ENCODE measurements around the gene EGFR.

The EGFR gene

DNA sequence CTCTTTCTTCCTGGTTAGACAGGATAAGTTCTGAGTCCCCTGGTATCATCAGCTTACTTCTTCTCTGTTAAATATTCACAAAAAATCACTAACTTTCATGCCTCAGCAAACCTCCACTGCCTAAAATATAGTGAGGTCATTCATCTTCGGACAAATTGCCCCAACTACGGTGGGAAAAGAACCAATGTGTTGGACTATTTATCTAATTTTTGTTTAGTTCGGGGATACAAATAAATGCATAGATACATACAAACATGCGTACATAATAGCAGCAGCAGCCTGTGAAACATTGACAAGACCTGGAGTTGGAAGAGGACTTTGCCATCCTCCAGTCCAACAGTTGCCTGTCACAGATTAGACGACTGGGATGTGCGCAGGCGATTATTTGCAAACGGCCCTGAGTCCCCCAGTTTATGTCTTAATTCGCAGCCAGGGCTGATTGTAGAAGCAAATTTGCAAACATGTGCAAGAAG is 51.5 kb downstream of the EGFR start:
- H3K9me3 Mint-ChIP-seq = no peaks in the 10 kb centered on the region
- no peak overlapping the region for H3K4me3 Mint-ChIP-seq
- H3K27me3 Mint-ChIP-seq = peaks cover 1% of the 10 kb centered on the region
- H3K4me1 Mint-ChIP-seq (ENCODE audit: low read depth) = no peaks in the 10 kb centered on the region
- H3K36me3 Mint-ChIP-seq (ENCODE audit: low read depth) = no peaks in the 10 kb centered on the region
- H3K27ac Mint-ChIP-seq = no peak overlapping the region
- intact Hi-C loops (cut with micrococcal nuclease) = no loop called here

DNA sequence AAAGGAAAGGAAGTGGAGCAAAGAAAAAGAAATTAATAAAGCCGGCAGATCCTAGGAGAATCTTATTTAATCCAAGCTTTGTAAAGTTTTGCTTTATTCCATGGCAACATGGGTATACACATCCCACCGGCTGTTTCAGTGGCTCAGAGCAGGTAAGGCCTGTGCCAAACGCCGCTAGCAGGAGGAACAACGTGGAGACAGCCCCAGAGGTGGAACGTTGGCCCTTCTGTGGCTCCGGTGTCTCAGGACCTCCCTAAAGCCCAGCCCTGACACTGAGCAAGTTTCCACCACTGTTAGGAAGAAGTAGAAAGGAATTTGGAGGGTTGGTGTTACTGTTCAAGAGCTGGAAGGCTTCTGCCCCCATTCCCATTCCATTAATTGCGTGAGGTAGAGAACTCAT is 52.0 kb downstream of the EGFR start:
- intact Hi-C loops (cut with micrococcal nuclease) = no loop called here
- no peaks in the 10 kb centered on the region for H3K4me1 Mint-ChIP-seq (ENCODE audit: low read depth)
- H3K36me3 Mint-ChIP-seq (ENCODE audit: low read depth) = no peaks in the 10 kb centered on the region
- peaks cover 1% of the 10 kb centered on the region for H3K27me3 Mint-ChIP-seq
- H3K27ac Mint-ChIP-seq = no peak overlapping the region
- H3K4me3 Mint-ChIP-seq = no peak overlapping the region
- no peaks in the 10 kb centered on the region for H3K9me3 Mint-ChIP-seq

DNA sequence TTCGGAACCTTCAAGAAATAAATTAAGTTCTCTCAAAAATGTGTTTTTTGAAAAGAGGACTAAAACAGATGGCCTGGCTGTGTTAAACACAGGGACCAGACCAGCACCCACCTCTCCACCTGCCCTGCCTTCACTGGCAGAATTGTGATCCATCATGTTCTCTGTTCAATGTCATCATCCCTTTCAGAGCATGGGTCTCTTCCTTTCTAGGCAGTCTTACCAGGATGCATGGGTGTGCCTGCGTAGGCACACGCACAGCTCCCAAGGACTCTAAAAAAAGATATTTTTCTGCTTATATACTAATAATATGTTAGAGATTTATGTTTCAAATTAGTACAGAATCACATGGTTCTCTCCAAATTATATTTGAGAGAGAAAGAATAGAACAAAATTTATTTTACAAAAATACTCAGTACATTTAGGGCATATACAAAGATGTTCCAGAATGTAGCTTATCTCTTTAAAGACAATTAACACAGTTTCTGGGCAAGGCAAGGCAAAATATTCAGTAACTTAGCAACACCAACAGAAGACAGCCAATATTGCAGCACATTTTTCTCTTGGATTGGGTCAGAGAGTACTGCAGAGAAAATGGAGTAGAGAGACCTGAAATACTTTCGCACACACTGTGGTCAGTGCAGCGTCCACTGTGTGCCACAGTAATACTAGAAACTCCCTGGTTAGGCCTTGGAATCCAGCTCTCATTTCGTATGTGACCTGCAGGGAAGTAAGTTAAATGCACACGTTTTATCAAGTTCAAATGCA is 52.8 kb downstream of the EGFR start:
- intact Hi-C loops (cut with micrococcal nuclease) = no loop called here

DNA sequence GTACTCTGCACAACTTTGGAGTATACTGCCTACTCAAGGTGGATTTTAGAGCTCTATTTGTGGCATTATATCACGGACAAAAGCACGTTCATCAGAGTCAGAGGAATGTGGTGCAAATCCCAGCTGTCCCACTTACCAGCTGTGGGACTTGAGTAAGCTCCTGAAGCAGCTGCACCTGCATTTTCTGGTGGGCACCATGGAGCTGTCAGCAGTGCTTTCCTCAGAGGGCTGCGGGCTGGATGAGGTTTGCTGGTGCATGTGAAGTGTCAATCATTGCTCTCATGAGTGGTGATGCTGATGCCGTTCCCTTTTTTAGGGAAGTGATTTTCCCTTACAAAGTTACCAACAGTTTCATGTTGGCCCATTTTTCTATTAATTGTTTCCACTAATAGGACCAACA is 53.4 kb downstream of the EGFR start:
- intact Hi-C loops (cut with micrococcal nuclease) = no loop called here
- no peaks in the 10 kb centered on the region for H3K9me3 Mint-ChIP-seq

More for the DNA sequence above, 52.8 kb downstream of the EGFR start:
- Mint-ChIP-seq H3K4me3 (no peak overlapping the region), H3K36me3 (ENCODE audit: low read depth) (no peaks in the 10 kb centered on the region), H3K9me3 (no peaks in the 10 kb centered on the region), H3K4me1 (ENCODE audit: low read depth) (no peaks in the 10 kb centered on the region), H3K27me3 (peaks cover 1% of the 10 kb centered on the region), H3K27ac (no peak overlapping the region)

DNA sequence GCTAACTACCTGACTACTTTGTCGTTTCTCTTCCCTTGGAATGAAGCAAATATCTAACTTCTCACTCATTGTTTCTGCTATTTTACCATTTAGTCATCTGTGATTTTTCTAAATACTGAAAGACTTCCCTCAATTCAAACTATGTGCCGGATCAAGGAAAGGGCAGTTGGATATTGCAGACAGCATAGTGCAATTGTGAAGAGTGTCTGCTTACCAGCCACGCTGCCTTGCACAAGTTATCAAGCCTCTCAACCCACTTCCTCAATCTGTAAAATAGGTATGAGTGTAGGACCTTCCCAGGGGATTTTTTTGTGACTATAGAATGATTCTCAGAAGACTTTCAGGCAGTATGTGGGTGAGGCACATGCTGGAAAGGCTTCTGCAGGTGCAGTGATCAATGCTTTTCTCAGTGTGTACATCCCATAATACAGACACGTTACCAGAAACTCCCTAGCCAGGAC is 54.3 kb downstream of the EGFR start:
- Mint-ChIP-seq H3K36me3 (ENCODE audit: low read depth) (no peaks in the 10 kb centered on the region), H3K4me3 (no peak overlapping the region), H3K27ac (no peak overlapping the region), H3K9me3 (no peaks in the 10 kb centered on the region), H3K27me3 (peaks cover 1% of the 10 kb centered on the region), H3K4me1 (ENCODE audit: low read depth) (no peaks in the 10 kb centered on the region)
- intact Hi-C loops (cut with micrococcal nuclease) = no loop called here

More for the DNA sequence above, 53.4 kb downstream of the EGFR start:
- Mint-ChIP-seq H3K27ac (no peak overlapping the region), H3K27me3 (peaks cover 1% of the 10 kb centered on the region), H3K4me3 (no peak overlapping the region), H3K4me1 (ENCODE audit: low read depth) (no peaks in the 10 kb centered on the region), H3K36me3 (ENCODE audit: low read depth) (no peaks in the 10 kb centered on the region)

DNA sequence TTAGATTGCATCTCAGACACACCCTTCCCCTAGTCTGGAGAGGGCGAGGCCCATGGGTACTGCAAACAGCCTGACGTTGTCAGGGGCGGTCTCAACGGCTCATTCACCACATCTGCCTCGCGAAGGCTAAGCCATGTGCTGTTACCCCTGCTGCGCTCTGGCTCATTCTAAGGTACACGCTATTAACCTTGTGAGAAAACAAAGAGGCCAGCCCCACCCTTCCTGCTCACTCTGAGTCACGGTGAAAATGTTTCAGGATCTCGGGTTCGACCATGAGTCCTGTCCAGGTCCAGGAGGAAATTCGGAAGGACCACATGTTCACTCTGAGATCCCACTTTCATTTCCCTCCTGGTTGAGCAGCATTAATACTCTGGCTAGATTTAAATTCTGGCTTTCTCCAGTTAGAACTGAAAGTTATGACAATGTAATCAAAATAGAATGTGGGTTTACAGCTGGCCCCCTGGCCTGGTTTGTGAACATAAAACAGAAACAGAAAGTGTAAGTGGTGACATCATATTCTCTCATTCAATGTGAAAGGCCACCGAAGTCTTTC is 55.2 kb downstream of the EGFR start:
- intact Hi-C loops (cut with micrococcal nuclease) = no loop called here
- Mint-ChIP-seq H3K9me3 (no peaks in the 10 kb centered on the region), H3K27ac (no peak overlapping the region), H3K4me3 (no peak overlapping the region), H3K4me1 (ENCODE audit: low read depth) (no peaks in the 10 kb centered on the region), H3K27me3 (peaks cover 1% of the 10 kb centered on the region), H3K36me3 (ENCODE audit: low read depth) (no peaks in the 10 kb centered on the region)

DNA sequence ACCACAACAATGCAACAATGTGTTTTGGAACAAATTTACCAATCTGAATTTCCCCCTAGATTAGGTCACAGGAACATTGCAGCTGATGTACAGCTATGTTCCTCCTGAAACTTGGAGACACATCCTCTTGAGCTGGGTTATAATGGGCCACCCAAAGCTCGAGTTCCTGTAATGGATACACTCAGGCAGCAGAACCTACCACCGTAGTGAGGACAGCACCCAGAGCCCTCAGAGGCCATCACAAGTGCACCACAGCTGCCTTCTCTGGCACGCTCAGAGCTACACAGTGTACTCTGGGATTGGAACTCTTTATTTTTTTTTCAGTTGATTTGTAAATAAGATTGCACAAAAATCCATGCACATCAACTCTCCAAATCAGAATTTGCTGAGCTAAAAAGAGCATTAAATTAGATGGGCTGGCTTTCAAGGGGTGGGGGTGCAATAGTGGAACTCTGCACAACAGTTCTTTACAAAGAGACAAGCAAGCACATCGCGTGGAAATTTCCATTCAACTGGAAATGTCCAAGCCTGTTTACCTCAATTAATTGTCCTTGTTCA is 56.7 kb downstream of the EGFR start:
- H3K27me3 Mint-ChIP-seq = peaks cover 1% of the 10 kb centered on the region
- no peaks in the 10 kb centered on the region for H3K4me1 Mint-ChIP-seq (ENCODE audit: low read depth)
- no peaks in the 10 kb centered on the region for H3K9me3 Mint-ChIP-seq
- no peaks in the 10 kb centered on the region for H3K36me3 Mint-ChIP-seq (ENCODE audit: low read depth)
- intact Hi-C loops (cut with micrococcal nuclease) = no loop called here
- H3K27ac Mint-ChIP-seq = no peak overlapping the region
- H3K4me3 Mint-ChIP-seq = no peak overlapping the region

DNA sequence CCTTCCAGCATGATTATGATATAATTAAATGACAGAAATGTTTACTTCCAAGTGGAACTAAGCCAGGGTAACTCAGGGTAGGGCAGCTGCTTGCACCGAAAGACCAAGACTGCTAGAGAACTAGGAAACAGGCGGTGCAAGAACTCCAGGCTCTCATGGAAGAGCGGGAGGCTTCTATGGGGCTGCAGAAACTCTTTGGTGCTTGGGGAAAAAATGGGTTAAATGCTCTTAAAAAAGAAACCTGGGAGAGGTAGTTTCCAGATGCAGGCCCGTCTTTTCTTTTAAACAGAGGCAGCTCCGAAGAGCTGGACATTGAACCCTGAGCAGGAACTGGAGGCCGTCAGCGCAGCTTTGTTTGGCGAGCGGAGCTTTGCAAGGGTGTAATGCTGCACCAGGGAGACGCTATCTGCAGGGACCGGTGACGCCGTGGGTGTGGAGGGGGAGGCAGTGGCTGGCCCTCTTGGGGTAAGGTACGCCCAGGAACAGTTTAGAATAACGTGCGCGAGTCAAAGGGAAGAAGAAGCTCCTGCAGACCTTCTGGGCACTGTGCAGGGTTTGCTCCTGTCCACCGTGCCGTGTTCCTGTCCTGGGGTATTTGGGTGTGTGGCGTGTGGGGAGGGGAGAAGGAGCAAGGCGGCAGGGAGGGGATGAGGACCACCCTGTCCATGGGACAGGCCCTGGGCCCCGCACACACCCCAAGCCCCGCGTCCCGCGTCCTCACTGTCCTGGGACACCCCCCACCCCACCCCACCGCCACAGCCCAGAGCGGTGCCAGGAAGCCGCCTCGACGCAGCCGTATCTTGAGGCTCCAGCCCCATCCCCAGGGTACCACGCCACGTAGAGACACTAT is 59.0 kb downstream of the EGFR start:
- H3K9me3 Mint-ChIP-seq = no peaks in the 10 kb centered on the region
- no peaks in the 10 kb centered on the region for H3K27me3 Mint-ChIP-seq
- intact Hi-C loops (cut with micrococcal nuclease) = no loop called here
- no peaks in the 10 kb centered on the region for H3K4me1 Mint-ChIP-seq (ENCODE audit: low read depth)
- no peak overlapping the region for H3K27ac Mint-ChIP-seq
- no peak overlapping the region for H3K4me3 Mint-ChIP-seq
- H3K36me3 Mint-ChIP-seq (ENCODE audit: low read depth) = no peaks in the 10 kb centered on the region

DNA sequence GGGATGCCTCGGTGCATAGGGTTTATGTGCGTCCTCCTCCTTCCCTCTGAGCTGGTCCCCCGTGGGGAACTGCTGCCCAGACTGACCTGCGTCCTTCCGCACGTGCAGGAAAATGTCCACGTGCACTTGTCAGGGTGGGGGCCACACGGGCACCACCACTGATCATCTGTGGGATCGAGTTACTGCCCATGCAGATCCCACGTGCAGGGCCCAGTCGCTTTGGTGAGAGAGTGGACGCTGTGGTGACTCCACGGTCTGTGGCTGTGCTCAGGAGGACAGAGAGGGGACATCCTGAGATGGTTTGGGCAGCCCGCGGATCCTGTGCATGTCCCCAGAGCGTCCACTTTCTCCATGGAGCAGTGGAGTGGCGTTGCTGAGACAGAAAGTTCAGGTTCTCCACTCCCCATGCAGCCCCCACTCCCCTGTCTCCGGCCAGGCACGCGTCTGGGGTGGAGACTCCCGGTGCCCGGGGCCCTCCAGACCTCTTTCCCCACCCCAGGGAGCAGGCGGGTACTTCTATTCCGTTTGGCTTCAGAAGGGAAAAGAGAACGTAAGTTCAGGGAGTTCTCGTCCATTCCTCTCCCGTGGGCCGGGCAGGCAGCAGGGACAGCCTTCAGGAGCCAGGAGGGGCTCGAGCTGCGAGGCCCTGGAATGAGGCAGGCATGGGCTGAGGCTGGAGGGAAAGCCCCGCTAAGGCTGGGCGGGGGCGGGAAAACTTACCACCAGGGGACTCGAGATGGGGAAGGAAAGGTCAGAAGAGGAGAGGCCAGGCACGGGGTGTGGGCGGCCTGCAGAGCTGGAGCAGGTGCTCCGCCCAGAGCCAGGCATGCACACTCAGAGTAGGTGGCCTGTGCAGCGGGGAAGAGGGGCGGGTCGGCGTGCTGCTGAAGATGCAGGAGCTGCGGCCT is 59.9 kb downstream of the EGFR start:
- intact Hi-C loops (cut with micrococcal nuclease) = no loop called here
- H3K4me1 Mint-ChIP-seq (ENCODE audit: low read depth) = no peaks in the 10 kb centered on the region
- no peaks in the 10 kb centered on the region for H3K9me3 Mint-ChIP-seq
- no peak overlapping the region for H3K27ac Mint-ChIP-seq
- H3K4me3 Mint-ChIP-seq = no peak overlapping the region
- no peaks in the 10 kb centered on the region for H3K36me3 Mint-ChIP-seq (ENCODE audit: low read depth)
- no peaks in the 10 kb centered on the region for H3K27me3 Mint-ChIP-seq

DNA sequence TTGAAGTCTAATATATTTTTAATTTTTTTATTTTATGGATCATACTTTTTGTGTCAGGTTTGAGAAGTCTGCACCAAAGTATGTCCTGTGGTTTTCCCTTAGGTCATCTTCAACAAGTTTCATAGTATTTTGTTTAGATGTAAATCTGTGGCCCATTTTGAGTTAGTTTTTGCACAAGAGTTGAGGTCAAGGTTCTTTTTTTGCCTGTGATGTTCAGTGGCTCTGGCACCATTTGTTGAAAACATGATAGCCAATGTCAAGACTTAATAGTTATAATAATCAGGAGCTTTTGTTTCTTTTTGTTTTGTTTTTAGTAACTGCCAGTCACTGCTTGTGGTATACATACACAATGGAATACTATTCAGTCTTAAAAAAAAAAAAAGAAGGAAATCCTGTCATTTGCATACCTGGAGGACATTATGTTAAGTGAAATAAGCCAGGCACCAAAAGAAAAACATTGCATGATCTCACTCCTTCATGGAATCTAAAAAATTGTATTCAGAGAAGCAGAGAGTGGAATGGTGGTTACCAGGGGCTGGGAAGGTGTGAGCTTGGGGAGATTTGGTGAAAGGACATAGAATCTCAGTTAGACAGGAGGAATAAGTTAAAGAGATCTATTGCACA is 61.3 kb downstream of the EGFR start:
- no peak overlapping the region for H3K4me3 Mint-ChIP-seq
- H3K4me1 Mint-ChIP-seq (ENCODE audit: low read depth) = no peaks in the 10 kb centered on the region
- intact Hi-C loops (cut with micrococcal nuclease) = no loop called here
- no peaks in the 10 kb centered on the region for H3K9me3 Mint-ChIP-seq
- H3K27ac Mint-ChIP-seq = no peak overlapping the region
- no peaks in the 10 kb centered on the region for H3K36me3 Mint-ChIP-seq (ENCODE audit: low read depth)
- no peaks in the 10 kb centered on the region for H3K27me3 Mint-ChIP-seq

DNA sequence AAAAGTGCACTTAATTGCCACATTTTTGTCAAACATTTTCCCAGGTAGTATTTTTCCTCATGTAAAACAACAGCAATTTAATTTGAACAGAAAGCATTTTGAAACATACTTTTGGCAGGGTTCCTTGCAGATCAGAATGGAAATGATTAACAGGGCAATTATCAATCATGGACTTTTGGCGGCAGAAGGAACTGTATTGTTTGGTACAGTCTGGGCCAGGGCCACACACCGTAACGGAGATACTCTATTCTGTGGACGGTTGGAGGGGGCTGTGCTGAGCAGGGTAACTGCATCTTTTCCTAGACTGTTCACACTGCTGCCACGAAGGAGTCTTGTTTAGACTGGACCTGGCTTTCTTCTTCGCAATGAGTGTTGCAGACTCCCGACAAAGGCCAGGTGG is 62.3 kb downstream of the EGFR start:
- intact Hi-C loops (cut with micrococcal nuclease) = no loop called here

DNA sequence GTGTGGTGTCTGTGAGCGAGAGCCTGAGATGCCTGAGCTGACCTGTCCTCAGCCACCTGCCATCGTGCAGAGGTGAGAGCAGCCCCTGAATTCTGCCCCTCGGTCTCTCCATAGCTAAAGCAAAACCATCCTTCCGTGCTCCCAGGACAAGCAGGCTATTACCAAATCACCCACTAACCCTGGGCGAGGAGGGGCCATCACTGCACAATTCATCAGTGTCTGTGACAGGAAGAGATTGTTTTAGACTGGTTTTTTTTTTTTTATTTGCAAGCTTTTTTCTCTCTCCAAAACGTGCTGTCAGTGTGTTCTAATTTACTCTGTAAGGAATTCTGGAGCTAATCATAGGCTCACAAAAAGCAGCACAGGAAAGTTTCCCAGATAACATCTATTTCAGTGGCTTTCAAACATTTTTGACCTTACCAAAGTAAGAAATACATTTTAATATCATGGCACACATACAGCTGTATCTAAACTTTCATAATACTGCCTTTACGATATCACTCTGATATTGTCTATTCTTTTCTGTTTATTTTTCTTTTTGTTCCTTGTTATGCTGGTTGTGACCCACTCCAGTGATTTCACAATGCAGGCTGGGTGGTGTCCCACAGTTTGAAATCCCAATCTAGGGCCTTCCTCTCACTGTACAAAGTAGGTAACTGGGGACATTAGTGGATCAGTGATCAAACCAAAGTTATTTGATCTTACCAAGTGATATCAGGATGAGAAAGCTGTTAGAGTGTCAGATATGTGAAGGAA is 62.8 kb downstream of the EGFR start:
- intact Hi-C loops (cut with micrococcal nuclease) = no loop called here
- no peaks in the 10 kb centered on the region for H3K36me3 Mint-ChIP-seq (ENCODE audit: low read depth)
- H3K4me3 Mint-ChIP-seq = no peak overlapping the region
- no peaks in the 10 kb centered on the region for H3K27me3 Mint-ChIP-seq
- no peak overlapping the region for H3K27ac Mint-ChIP-seq
- no peaks in the 10 kb centered on the region for H3K4me1 Mint-ChIP-seq (ENCODE audit: low read depth)
- no peaks in the 10 kb centered on the region for H3K9me3 Mint-ChIP-seq

More for the DNA sequence above, 62.3 kb downstream of the EGFR start:
- no peak overlapping the region for H3K4me3 Mint-ChIP-seq
- H3K36me3 Mint-ChIP-seq (ENCODE audit: low read depth) = no peaks in the 10 kb centered on the region
- no peak overlapping the region for H3K27ac Mint-ChIP-seq
- H3K4me1 Mint-ChIP-seq (ENCODE audit: low read depth) = no peaks in the 10 kb centered on the region
- no peaks in the 10 kb centered on the region for H3K27me3 Mint-ChIP-seq
- H3K9me3 Mint-ChIP-seq = no peaks in the 10 kb centered on the region

Measured in dendritic cell treated with granulocyte-macrophage colony-stimulating factor and Interleukin-4, amounts not matched to agents 40 ng/mL and 50 ng/mL, for 4 days (primary cell).